HG02943 (cell line): ENCODE measurements around the gene NPVF.

Experiments used
- ATAC-seq: cut with Tn5 transposase; IDR thresholded peaks from one replicate; pipeline ENCODE4 v1.9.1; 2021; ENCODE audit warnings: mild to moderate bottlenecking, low read depth, moderate library complexity; ENCODE audit not compliant: unreplicated experiment

NPVF gene

GRCh38 chr7:25179325-25179724 lies 49.0 kb downstream of the NPVF start:
- no peak for ATAC-seq
